ENCODE results near the gene MROH9. TPM values are rescaled to one million over a fixed set of nuclear protein-coding genes. Genes with fewer than 3 reads are reported as not detected.
"Not testable (repeated sequence)": the region's sequence is repeated elsewhere in the genome, so short reads cannot be mapped to it uniquely, and the experiment has no call there.

The MROH9 gene, protein sequence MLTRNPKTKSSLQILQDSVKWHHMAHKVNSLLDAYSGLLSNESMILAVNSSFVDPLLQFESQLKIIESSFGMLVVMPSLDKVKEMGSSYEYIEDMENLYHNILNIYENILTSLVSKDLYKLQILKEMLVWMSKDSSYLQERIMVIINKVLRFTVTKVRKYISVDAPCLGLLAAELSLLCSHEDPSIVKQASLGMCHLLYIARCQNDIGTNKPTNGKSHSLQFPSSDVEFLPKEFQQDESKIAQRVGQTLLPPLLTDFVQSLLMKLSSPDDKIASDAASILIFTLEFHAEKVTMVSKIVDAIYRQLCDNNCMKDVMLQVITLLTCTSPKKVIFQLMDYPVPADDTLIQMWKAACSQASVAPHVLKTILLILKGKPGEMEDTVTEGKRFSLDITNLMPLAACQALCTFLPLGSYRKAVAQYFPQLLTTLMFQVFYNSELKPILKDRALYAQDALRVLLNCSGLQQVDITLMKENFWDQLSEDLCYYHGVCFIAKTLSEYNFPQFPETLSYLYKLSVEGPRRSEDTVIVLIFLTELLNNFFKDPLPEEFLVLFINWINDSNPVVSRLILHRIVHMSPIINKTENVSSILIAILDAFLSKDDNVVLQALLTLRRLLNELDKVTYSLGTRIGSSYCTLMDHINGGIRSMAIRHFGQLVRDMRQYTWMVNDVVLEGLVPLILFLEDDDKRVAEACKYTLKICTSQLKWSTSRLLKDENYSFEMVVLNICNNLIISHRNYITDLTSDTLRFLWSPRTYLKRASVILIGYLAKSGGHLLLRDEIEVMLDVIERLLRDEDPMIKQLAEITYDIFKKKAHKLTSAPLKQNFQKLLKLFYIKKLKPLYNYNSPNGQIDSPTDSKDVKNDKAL
- not detected in 2 replicates for total RNA-seq (2014; rRNA removed; shearing (Covaris generic))

DNA sequence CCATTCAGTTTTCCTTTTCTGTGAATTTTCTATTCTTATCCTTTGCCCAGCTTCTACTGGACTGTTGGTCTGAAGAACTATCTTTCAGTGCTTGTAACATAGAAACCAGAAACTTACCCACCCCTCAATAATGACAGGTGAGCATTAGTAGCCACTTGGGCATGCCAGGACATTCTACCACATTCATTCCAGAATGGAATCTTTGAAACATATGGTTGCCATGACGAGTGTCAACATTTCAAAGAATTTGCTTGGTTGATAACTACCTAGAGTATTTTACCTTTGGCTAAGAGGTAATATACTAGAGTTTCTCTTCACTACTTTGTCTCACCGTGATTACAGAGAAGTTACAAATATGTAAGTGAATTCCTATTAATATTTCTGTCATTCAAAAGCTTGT, at the start of gene MROH9:
TSS of gene MROH9 (plus strand) at position 304 of the 400 bp plus-strand sequence. CDS start 10,023 bp downstream, outside the sequence.
- Histone ChIP-seq H3K36me3 (replicated peaks; ENCODE audit: control insufficient read depth, insufficient read depth, low read length) (no peaks in the 10 kb centered on the region), H3K27me3 (ENCODE audit: control insufficient read depth, insufficient read depth, low read length) (no peaks in the 10 kb centered on the region), H3K4me3 (ENCODE audit: insufficient read depth, low read depth, low read length) (no peak within 1 kb of the TSS)
- DNase-seq: no peak

DNA sequence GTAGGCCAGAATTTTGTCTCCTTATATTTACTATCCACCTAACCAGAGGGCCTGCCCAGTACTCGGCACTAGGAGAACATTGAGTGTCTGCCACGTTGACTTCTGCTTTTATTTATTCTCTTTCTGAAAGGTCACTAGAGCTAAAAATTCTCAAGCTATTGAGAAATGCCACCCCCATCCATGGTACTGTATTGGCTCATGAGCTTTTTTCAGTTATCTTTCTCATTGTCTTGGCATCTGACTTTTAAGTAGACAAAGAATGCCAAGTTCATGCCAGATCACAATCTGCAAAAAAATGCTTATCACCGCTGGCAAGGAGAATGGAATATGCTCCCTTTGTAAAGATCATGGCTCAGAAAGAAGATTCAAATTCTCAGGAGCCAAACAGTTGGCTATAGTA, 49.8 kb upstream of the MROH9 start:
- H3K36me3 ChIP-seq (replicated peaks; ENCODE audit: control insufficient read depth, insufficient read depth, low read length): no peaks in the 10 kb centered on the region
- no peaks in the 10 kb centered on the region for H3K27me3 ChIP-seq (ENCODE audit: control insufficient read depth, insufficient read depth, low read length)
- H3K4me3 ChIP-seq (ENCODE audit: insufficient read depth, low read depth, low read length): no peak overlapping the region
- no peak for DNase-seq

DNA sequence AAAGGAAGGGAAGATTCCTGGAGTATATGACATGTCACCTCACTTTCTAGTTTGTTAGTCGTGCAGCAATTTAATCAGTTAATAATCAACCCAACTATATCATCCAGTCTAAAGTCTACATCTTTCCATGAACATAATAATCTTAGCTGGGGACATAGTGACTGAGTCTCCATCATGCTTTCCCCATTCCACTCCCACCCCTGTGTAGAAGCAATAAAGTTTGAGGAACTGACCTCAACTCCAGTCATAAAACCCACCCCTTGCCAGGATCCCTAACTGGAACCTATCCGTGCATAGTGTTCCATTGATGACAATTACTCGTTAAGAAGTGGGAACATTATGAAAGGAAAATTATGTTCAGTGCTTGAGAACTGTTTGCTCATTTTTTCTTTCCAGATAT, 48.9 kb upstream of the MROH9 start:
- H3K36me3 ChIP-seq (replicated peaks; ENCODE audit: control insufficient read depth, insufficient read depth, low read length): no peaks in the 10 kb centered on the region
- no peak for DNase-seq
- H3K4me3 ChIP-seq (ENCODE audit: insufficient read depth, low read depth, low read length): no peak overlapping the region
- no peaks in the 10 kb centered on the region for H3K27me3 ChIP-seq (ENCODE audit: control insufficient read depth, insufficient read depth, low read length)

DNA sequence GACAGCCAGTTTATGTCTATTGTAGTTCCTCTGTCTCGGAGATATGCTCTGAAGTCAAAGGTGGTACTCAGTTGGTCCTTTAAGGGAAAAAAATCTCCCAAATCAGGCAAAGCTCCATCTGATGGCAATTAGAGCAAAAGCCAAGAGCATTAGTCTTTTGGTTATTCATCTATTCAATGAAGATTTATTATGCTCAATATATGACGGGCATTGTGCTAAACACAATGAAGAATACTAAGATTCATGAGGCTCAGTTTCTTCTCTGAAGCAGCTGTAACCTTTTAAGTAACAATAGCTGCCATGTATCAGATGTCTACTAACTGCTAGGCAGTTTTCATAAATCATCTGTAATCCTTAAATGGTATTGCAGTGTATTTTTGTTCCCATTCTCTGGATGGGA, 47.6 kb upstream of the MROH9 start:
- H3K4me3 ChIP-seq (ENCODE audit: insufficient read depth, low read depth, low read length): no peak overlapping the region
- DNase-seq: no peak
- no peaks in the 10 kb centered on the region for H3K36me3 ChIP-seq (replicated peaks; ENCODE audit: control insufficient read depth, insufficient read depth, low read length)
- no peaks in the 10 kb centered on the region for H3K27me3 ChIP-seq (ENCODE audit: control insufficient read depth, insufficient read depth, low read length)

DNA sequence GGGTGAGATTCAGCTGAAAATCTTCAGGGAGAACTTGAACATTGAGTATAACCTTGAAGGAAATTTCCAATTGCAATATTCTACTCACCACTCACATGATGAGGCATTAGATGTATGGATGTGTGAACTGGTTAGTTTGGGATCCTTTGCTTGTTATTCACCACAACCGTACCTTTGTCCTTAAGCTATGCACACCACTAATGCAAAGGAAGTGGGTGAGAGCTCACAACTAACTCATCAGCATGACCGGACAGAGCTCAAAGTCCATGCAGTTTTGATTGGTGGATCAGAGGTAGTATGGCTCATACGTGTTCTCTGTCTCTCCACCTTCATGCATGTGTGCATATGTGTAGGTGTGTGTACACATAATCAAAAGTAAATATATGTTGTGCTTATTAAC, 43.5 kb upstream of the MROH9 start:
- Histone ChIP-seq H3K36me3 (replicated peaks; ENCODE audit: control insufficient read depth, insufficient read depth, low read length) (no peaks in the 10 kb centered on the region), H3K27me3 (ENCODE audit: control insufficient read depth, insufficient read depth, low read length) (no peaks in the 10 kb centered on the region), H3K4me3 (ENCODE audit: insufficient read depth, low read depth, low read length) (no peak overlapping the region)
- no peak for DNase-seq

DNA sequence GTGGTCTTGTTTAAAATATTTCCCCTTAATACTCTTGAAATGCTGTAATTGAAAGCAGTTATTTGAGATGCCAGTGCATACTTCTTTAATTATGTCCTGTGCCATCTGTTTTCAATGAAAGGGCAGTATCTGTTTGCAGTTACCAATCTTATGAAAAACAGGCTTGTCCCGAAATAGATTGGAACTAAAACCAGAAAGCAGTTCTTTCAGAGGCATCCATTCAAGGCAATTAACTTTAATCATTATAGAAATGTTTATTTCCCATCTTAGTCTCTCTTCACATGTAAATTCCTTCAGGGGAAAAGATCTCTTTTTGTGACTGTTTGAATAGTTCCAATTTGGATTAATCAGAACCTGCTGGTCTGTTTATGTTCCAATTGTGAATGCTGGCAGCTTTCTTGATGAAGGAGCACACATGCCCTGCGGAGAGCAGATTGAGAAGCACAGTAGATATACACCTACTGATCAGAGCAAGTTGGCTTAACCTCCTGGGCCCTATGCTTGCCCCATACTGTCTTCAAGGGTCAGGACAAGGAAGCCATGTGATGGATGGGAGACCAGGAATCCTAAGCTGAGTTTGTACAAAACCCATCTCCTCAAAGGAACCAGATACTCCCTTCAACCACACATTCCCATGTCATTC, 41.6 kb upstream of the MROH9 start:
- Histone ChIP-seq H3K36me3 (replicated peaks; ENCODE audit: control insufficient read depth, insufficient read depth, low read length) (no peaks in the 10 kb centered on the region), H3K4me3 (ENCODE audit: insufficient read depth, low read depth, low read length) (no peak overlapping the region), H3K27me3 (ENCODE audit: control insufficient read depth, insufficient read depth, low read length) (no peaks in the 10 kb centered on the region)
- DNase-seq: no peak

DNA sequence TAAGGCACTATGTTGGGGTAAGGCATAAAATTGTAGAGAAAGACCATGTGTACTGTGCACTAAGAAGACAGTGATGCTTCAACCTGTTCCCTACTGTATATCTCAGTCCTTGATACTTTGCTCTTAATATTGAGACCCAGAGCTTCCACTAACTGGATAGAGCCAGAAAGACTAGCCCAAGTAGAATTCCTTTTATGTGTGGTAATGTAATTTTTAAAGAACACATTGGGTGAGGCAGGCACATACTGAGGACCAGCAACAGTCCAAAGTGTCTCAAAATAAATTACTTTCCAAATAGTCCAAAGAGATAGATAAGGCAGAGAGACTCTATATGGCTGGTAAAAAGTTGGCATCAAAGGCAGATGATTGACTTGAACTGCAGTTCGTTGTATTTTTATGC, 31.4 kb upstream of the MROH9 start:
- H3K27me3 ChIP-seq (ENCODE audit: control insufficient read depth, insufficient read depth, low read length): no peaks in the 10 kb centered on the region
- DNase-seq: no peak

DNA sequence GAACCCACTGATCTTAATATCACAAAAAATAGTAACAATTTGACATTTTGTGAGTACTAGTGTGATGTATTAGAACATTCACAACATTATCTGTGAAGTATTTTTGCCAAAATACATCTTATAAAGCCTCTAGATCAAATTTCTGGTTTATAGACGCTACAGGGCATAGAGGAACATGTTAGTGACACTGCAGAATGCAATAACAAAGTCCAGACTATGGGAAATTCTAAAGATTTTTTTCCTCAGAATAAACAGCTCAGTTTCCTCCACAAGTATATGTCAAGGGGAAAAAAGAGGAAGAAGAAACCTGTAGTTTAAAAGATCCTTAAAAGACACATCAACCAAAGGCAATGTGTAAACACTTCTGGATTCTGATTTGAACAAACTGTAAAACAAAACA, 26.4 kb upstream of the MROH9 start:
- no peak overlapping the region for H3K4me3 ChIP-seq (ENCODE audit: insufficient read depth, low read depth, low read length)

More for the DNA sequence above, 31.4 kb upstream of the MROH9 start:
- H3K4me3 ChIP-seq (ENCODE audit: insufficient read depth, low read depth, low read length): no peak overlapping the region
- no peaks in the 10 kb centered on the region for H3K36me3 ChIP-seq (replicated peaks; ENCODE audit: control insufficient read depth, insufficient read depth, low read length)

DNA sequence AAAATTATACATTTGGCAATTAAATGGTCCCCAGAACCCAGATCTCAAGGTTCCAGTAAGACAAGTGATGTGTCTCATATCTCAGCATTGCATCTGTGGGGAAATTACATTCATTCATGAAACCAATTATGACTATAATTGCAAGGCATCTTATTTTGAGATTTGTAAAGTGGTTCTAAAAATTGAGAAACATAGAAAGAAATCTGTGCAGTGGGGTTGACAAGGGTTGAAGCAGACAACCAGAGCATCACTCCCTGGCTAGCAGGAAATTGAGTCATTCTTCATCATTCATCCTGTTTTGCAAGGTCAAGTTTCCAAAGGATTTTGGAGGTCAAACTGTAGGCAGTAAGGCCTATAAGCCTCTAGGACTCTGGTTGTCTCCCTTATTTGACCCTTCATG, 25.1 kb upstream of the MROH9 start:
- no peaks in the 10 kb centered on the region for H3K27me3 ChIP-seq (ENCODE audit: control insufficient read depth, insufficient read depth, low read length)

More for the DNA sequence above, 26.4 kb upstream of the MROH9 start:
- no peak for DNase-seq
- Histone ChIP-seq H3K27me3 (ENCODE audit: control insufficient read depth, insufficient read depth, low read length) (no peaks in the 10 kb centered on the region), H3K36me3 (replicated peaks; ENCODE audit: control insufficient read depth, insufficient read depth, low read length) (no peaks in the 10 kb centered on the region)

DNA sequence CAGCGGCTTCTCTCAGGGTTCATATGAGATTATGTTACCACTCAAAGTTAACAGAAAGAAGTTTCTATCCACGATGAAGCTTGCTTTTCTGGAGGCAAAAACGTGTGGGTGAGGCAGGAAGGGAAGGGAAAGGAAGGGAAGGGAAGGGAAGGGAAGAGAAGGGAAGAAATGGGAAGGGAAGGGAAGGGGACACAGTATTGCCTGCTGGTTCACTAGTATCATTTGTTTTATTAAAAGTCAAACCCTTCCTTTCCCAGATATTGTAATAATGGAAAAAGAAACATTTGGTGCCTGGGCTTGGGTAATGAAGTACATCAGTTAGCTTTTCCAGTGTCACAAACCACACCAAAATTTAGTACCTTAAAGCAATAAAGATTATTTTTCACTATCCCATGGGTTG, 18.0 kb upstream of the MROH9 start:
- no peaks in the 10 kb centered on the region for H3K27me3 ChIP-seq (ENCODE audit: control insufficient read depth, insufficient read depth, low read length)
- no peaks in the 10 kb centered on the region for H3K36me3 ChIP-seq (replicated peaks; ENCODE audit: control insufficient read depth, insufficient read depth, low read length)
- no peak for DNase-seq
- no peak overlapping the region for H3K4me3 ChIP-seq (ENCODE audit: insufficient read depth, low read depth, low read length)

More for the DNA sequence above, 25.1 kb upstream of the MROH9 start:
- no peaks in the 10 kb centered on the region for H3K36me3 ChIP-seq (replicated peaks; ENCODE audit: control insufficient read depth, insufficient read depth, low read length)
- no peak for DNase-seq
- no peak overlapping the region for H3K4me3 ChIP-seq (ENCODE audit: insufficient read depth, low read depth, low read length)

DNA sequence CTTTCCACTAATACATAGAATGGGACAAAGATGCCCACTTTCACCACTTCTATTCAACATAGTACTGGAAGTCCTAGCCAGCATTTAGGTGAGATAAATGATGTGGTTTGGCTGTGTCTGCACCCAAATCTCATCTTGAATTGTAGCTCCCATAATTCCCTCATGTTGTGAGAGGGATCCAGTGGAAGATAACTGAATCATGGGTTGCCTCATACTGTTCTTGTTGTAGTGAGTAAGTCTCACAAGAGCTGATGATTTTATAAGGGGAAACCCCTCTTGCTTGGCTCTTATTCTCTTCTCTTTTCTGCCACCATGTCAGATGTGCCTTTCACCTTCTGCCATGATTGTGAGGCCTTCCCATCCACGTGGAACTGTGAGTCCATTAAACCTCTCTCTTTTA, 10.7 kb upstream of the MROH9 start:
- DNase-seq; H3K27me3 ChIP-seq (ENCODE audit: control insufficient read depth, insufficient read depth, low read length); H3K4me3 ChIP-seq (ENCODE audit: insufficient read depth, low read depth, low read length); H3K36me3 ChIP-seq (replicated peaks; ENCODE audit: control insufficient read depth, insufficient read depth, low read length): not testable (repeated sequence)

DNA sequence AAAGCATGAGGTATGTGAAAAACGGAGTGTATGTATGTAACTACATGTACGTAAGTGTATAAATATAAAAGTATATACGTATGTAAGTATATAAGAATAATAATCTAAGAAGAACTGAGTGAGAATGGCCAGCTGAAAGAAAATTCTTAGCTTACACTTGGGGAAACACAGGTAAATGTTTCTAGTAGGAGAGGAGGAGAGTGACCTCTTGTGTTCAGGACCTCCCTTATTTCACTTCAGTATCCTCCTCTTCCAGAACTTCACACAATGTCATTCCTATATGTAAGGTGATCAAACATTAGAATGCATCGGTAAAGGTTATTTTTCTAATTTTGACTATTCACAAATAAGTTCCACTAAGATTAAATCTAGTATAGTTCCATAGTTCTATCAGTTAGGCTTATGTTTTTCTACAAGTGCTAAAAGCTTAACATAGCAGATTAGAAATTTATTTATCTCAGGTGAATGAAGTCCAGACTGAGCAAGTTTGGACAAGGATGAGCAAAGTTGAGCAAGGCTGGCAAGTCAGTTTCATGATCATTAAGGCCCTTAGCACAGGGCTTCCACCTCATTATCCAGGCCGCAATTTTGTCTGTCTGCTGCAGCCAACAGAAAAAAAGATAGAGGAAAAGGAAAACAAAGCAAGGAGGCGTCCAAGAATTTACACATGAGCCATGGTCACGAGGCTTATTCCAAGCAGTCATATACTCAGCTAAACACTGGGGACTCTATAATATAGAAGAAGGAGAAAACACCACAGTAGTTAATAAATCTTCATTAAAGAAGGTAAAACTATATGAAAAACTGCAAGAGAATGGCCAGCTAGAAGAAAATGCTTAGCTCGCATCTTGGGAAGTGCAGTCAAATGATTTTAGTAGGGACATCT, 7.1 kb upstream of the MROH9 start:
- peak; percentile 8 for DNase-seq
- H3K4me3 ChIP-seq (ENCODE audit: insufficient read depth, low read depth, low read length): no peak overlapping the region
- H3K27me3 ChIP-seq (ENCODE audit: control insufficient read depth, insufficient read depth, low read length): no peaks in the 10 kb centered on the region
- no peaks in the 10 kb centered on the region for H3K36me3 ChIP-seq (replicated peaks; ENCODE audit: control insufficient read depth, insufficient read depth, low read length)

DNA sequence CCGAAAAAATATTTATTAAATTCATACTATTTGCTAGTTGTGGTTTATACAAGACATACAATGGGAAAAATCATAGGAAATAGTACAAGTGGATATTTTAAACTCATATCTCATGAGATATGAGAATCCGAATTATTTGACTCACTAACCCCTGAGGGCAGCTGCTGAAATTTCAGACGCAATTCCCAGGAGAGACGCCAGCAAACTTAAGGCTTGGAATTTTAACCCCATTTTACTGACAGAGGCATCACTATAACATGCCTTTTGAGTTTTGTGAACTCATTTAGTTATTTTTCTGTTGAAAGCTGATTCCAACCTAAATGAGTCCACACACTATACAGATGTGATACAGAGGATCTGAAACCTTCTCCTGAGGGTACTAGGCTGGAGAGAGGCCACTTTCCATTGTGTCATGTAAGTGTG, 5.9 kb upstream of the MROH9 start:
- DNase-seq: no peak
- Histone ChIP-seq H3K4me3 (ENCODE audit: insufficient read depth, low read depth, low read length) (no peak overlapping the region), H3K27me3 (ENCODE audit: control insufficient read depth, insufficient read depth, low read length) (no peaks in the 10 kb centered on the region), H3K36me3 (replicated peaks; ENCODE audit: control insufficient read depth, insufficient read depth, low read length) (no peaks in the 10 kb centered on the region)

All from H7 (cell line).